ENCODE data around the gene BORCS8. TPM values are rescaled to one million over a fixed set of nuclear protein-coding genes. Genes with fewer than 3 reads are reported as not detected.

The BORCS8 gene
- total and polyA plus RNA-seq, 2 of the 4 experiments (the other 2 are of a cell fraction) = 16.7 to 33.9 TPM

DNA sequence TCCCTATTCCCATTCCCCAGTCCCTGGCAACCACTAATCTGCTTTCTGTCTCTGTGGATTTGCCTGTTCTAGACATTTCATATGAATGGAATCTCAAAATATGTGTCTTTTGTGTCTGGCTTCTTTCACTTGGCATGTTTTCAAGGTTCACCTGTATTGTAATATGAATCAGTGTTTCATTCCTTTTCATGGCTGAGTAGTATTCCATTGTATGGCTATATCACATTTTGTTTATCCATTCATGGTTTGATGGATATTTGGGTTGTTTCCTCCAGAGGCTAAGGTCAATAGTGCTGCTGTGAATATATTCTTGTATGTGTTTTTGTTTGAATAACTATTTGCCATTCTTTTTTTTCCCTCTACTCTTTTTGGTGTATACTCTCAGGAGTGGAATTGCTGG lies 44.2 kb upstream of the BORCS8 start:
- no TSS peak for BruUV-seq (replicated peaks)
- Histone ChIP-seq H3K14ac (replicated peaks; ENCODE audit: low read depth, low read length) (no peak overlapping the region), H4K5ac (ENCODE audit: low read depth, low read length) (no peak overlapping the region), H3K9ac (ENCODE audit: low read depth, low read length) (no peak overlapping the region), H2AK9ac (replicated peaks; ENCODE audit: low read depth, low read length, poor library complexity) (no peak overlapping the region), H2AFZ (replicated peaks; ENCODE audit: low read length, poor library complexity) (no peak overlapping the region), H3K4ac (ENCODE audit: low read depth, low read length) (no peak overlapping the region), H2BK120ac (ENCODE audit: low read depth, low read length) (no peak overlapping the region), H3K27me3 (ENCODE audit: control insufficient read depth, insufficient read depth, low read length) (peaks cover 4% of the 10 kb centered on the region; the same call in 1 of the 2 replicates), H3K9me1 (ENCODE audit: insufficient read depth, low read length) (no peaks in the 10 kb centered on the region), H3K27ac (ENCODE audit: insufficient read depth, low read length) (no peak overlapping the region), H2BK20ac (ENCODE audit: low read depth, low read length) (no peak overlapping the region), H3K79me1 (ENCODE audit: low read depth in 1 of 2, low read length in 2 of 2) (no peaks in the 10 kb centered on the region), H2BK5ac (ENCODE audit: low read depth, low read length, poor library complexity, severe bottlenecking) (no peak overlapping the region), H3K9me3 (ENCODE audit: control insufficient read depth, insufficient read depth, low read length) (peaks cover 20% of the 10 kb centered on the region), H4K20me1 (ENCODE audit: insufficient read depth, low read length) (no peaks in the 10 kb centered on the region), H3K4me3 (ENCODE audit: insufficient read depth, low read depth, low read length) (no peak overlapping the region), H3K4me1 (ENCODE audit: control insufficient read depth, insufficient read depth, low read length) (no peaks in the 10 kb centered on the region), H3K23ac (ENCODE audit: low read depth, low read length) (no peak overlapping the region), H3K4me2 (ENCODE audit: low read depth, low read length) (no peak overlapping the region), H2BK15ac (ENCODE audit: low read depth, low read length) (no peak overlapping the region), H4K91ac (ENCODE audit: insufficient read depth, low read depth, low read length) (no peak overlapping the region), H3K18ac (ENCODE audit: low read depth, low read length) (no peak overlapping the region), H3K56ac (ENCODE audit: extremely low read depth, insufficient read depth, low read length) (no peak overlapping the region), H4K8ac (ENCODE audit: low read depth in 2 of 2, low read length in 2 of 2) (no peak overlapping the region), H2AK5ac (ENCODE audit: low read depth, low read length) (no peak overlapping the region), H3K36me3 (ENCODE audit: control insufficient read depth, insufficient read depth, low read length) (no peaks in the 10 kb centered on the region)
- in situ Hi-C loops (cut with MboI; ENCODE audit: low sequenced_read_pairs) = no loop called here
- dilution Hi-C loops (cut with HindIII; ENCODE audit: low sequenced_read_pairs, unreplicated experiment) = no loop called here
- TF ChIP-seq, protein P1, sequence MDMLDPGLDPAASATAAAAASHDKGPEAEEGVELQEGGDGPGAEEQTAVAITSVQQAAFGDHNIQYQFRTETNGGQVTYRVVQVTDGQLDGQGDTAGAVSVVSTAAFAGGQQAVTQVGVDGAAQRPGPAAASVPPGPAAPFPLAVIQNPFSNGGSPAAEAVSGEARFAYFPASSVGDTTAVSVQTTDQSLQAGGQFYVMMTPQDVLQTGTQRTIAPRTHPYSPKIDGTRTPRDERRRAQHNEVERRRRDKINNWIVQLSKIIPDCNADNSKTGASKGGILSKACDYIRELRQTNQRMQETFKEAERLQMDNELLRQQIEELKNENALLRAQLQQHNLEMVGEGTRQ (IDR thresholded peaks at IDR 0.05; ENCODE audit: low read depth, low read length) = no peak
- no peak for TF ChIP-seq BHLHE40 (IDR thresholded peaks at IDR 0.05; ENCODE audit: low read depth, low read length)
- TF ChIP-seq FOS (IDR thresholded peaks at IDR 0.05; ENCODE audit: low read depth, low read length) = no peak
- intact Hi-C loops (cut with micrococcal nuclease) = no loop called here
- DNase-seq = no peak
- ChIA-PET CTCF (no interaction called here), POLR2A (ENCODE audit: unreplicated experiment) (no interaction called here)
- no peak for ATAC-seq (ENCODE audit: low read depth)

Data from IMR-90 (cell line).